GM12875 (cell line): ENCODE measurements around the gene ZP1.

Experiments used
- H3K4me3 ChIP-seq: one replicate; pipeline ENCODE4 v1.5.1; 2011; ENCODE audit warnings: low read depth, low read length, control low read depth
- TF ChIP-seq, protein P1 (sequence below): IDR thresholded peaks from 2 replicates; pipeline ENCODE4 v1.5.1; 2011; ENCODE audit warnings: low read depth, mild to moderate bottlenecking, control low read depth, inconsistent platforms, low read length, moderate library complexity, borderline replicate concordance; ENCODE audit not compliant: insufficient read depth

ZP1 gene

DNA sequence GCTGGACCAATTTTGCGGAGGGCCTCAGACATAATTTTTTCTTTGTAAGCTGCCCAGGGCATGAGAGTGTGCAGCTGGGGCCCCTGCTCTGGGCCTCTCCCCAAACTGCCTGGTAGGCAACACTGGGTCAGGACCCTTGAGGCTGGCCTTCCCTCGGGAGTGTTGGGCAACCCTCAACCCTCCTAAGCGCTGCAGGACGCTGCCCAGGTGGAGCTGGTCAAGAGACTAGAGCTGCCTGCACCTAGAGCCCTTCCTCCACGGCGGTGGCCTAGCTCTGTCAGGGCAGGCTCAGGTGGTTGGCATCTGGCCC is 56.4 kb downstream of the ZP1 start:
- TF ChIP-seq, protein P1, sequence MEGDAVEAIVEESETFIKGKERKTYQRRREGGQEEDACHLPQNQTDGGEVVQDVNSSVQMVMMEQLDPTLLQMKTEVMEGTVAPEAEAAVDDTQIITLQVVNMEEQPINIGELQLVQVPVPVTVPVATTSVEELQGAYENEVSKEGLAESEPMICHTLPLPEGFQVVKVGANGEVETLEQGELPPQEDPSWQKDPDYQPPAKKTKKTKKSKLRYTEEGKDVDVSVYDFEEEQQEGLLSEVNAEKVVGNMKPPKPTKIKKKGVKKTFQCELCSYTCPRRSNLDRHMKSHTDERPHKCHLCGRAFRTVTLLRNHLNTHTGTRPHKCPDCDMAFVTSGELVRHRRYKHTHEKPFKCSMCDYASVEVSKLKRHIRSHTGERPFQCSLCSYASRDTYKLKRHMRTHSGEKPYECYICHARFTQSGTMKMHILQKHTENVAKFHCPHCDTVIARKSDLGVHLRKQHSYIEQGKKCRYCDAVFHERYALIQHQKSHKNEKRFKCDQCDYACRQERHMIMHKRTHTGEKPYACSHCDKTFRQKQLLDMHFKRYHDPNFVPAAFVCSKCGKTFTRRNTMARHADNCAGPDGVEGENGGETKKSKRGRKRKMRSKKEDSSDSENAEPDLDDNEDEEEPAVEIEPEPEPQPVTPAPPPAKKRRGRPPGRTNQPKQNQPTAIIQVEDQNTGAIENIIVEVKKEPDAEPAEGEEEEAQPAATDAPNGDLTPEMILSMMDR: no peak
- peak overlapping the region; percentile 60 for H3K4me3 ChIP-seq

DNA sequence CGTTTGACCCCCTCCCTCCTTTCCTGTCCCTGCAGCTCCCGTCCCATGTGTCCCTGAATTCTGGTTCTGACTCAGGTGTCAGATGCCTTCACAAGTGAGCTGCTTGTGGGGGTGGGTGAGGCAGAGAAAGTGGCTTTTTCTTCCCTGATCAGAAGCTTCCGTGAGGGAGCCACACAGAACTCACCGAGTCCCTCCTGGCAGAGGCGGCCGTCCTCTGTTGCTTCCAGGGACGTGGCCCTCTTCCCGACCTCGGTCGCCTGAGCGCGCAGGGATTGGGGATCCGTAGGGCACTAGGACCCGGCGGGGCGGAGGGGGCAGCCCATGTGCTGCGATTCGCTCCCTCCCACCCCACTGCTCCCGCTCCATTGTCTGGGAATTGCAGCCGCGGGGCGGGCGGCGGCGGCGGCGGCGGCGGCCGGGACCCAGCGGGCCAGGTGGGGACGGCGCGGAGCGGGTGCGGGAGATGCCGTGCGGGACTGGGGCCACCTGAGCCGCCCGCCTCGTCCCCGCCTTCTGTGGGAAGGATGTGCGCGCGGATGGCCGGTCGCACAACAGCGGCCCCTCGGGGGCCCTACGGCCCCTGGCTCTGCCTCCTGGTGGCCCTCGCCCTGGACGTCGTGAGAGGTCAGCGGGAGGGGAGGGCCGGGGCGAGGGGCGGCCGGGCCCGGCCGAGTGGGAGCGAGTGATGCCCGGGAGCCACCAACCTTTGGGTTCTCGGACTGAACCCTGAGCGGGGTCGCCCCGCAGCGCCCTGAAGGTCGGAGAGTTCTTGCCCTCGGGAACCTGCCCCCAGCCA is 57.0 kb downstream of the ZP1 start, which contains the start of gene TMEM132A:
TMEM132A (plus strand) TSS at position 351 of the 796 bp plus-strand sequence; CDS start at position 525, 174 bp downstream.
- peak within 1 kb of the TSS; percentile 60 for H3K4me3 ChIP-seq

More for the DNA sequence above, 57.0 kb downstream of the ZP1 start, which contains the start of gene TMEM132A:
- TF ChIP-seq, protein P1: no peak
